RPMI8226 (cell line): Measurements from ENCODE around the gene GSTT2B.
A peak's percentile ranks its signal among the peaks of the same experiment; 100 is the strongest.
"Not testable (repeated sequence)": the region's sequence is repeated elsewhere in the genome, so short reads cannot be mapped to it uniquely, and the experiment has no call there.

Experiments used
- DNase-seq: peaks from one replicate; pipeline ENCODE4 v3.0.0-alpha.2; 2015

The GSTT2B gene

GRCh38 chr22:23980567-23980966, 19.6 kb upstream of the GSTT2B start:
- not testable (repeated sequence) for DNase-seq

- not testable (repeated sequence) for DNase-seq
Observed at GRCh38 chr22:23979557-23980240, 18.7 kb upstream of the GSTT2B start, which contains the start of gene GSTT2. Gene GSTT2, plus strand, starts transcription at chr22:23980134.

- DNase-seq, result not testable (repeated sequence)
Observed at GRCh38 chr22:23977304-23977703, 16.3 kb upstream of the GSTT2B start.

GRCh38 chr22:23974836-23975352, 13.9 kb upstream of the GSTT2B start:
- DNase-seq, result not testable (repeated sequence)

GRCh38 chr22:23974345-23974744, 13.3 kb upstream of the GSTT2B start, which contains the start of gene DDT:
Gene DDT, minus strand, starts transcription at chr22:23974441. Its CDS starts 27 bp downstream, at chr22:23974414.
- not testable (repeated sequence) for DNase-seq

GRCh38 chr22:23971927-23972326, 10.9 kb upstream of the GSTT2B start:
- not testable (repeated sequence) for DNase-seq

- DNase-seq, result no peak
Observed at GRCh38 chr22:23970816-23971486, 10.0 kb upstream of the GSTT2B start.

GRCh38 chr22:23970201-23970641, 9.2 kb upstream of the GSTT2B start:
- no peak for DNase-seq

GRCh38 chr22:23969071-23969470, 8.1 kb upstream of the GSTT2B start:
- DNase-seq, result no peak

- DNase-seq, result not testable (repeated sequence)
Observed at GRCh38 chr22:23966568-23966967, 5.6 kb upstream of the GSTT2B start, which contains the start of gene DDTL. Gene DDTL, plus strand, starts transcription at chr22:23966888. Its CDS starts 27 bp downstream, at chr22:23966915.

GRCh38 chr22:23966094-23966493, 5.1 kb upstream of the GSTT2B start:
- DNase-seq, result not testable (repeated sequence)

GRCh38 chr22:23956301-23956900, 4.6 kb downstream of the GSTT2B start:
- DNase-seq, result peak; percentile 57

GRCh38 chr22:23955886-23956285, 5.1 kb downstream of the GSTT2B start:
- DNase-seq, result not testable (repeated sequence)

GRCh38 chr22:23954991-23955305, 6.0 kb downstream of the GSTT2B start:
- DNase-seq, result not testable (repeated sequence)

- not testable (repeated sequence) for DNase-seq
Observed at GRCh38 chr22:23954193-23954990, 6.6 kb downstream of the GSTT2B start.

GRCh38 chr22:23953485-23953884, 7.5 kb downstream of the GSTT2B start:
- DNase-seq, result not testable (repeated sequence)

GRCh38 chr22:23952794-23953405, 8.1 kb downstream of the GSTT2B start:
- not testable (repeated sequence) for DNase-seq

GRCh38 chr22:23951383-23951782, 9.6 kb downstream of the GSTT2B start:
- not testable (repeated sequence) for DNase-seq

GRCh38 chr22:23949764-23950163, 11.2 kb downstream of the GSTT2B start:
- not testable (repeated sequence) for DNase-seq

- DNase-seq, result not testable (repeated sequence)
Observed at GRCh38 chr22:23947391-23947790, 13.6 kb downstream of the GSTT2B start.

GRCh38 chr22:23940166-23940565, 20.8 kb downstream of the GSTT2B start:
- not testable (repeated sequence) for DNase-seq

- no peak for DNase-seq
Observed at GRCh38 chr22:23939017-23939357, 22.0 kb downstream of the GSTT2B start.
